ENCODE measurements around the gene SCAMP5.

Gene SCAMP5

GRCh38 chr15:75061272-75061671 lies 65.9 kb downstream of the SCAMP5 start:
- TF ChIP-seq FOXM1 (IDR thresholded peaks at IDR 0.05; ENCODE audit: borderline replicate concordance): no peak
- no peak for TF ChIP-seq TARDBP (IDR thresholded peaks at IDR 0.05)
- TF ChIP-seq PKNOX1 (IDR thresholded peaks at IDR 0.05): no peak
- TF ChIP-seq FOXK2 (IDR thresholded peaks at IDR 0.05): no peak
- TF ChIP-seq SP1 (IDR thresholded peaks at IDR 0.05): no peak
- TF ChIP-seq ZNF384 (IDR thresholded peaks at IDR 0.05): no peak
- TF ChIP-seq CTBP1 (IDR thresholded peaks at IDR 0.05; ENCODE audit: borderline replicate concordance): no peak
- no peak for TF ChIP-seq LEF1 (IDR thresholded peaks at IDR 0.05; ENCODE audit: borderline replicate concordance)
- no peak for TF ChIP-seq BHLHE40 (IDR thresholded peaks at IDR 0.05; ENCODE audit: borderline replicate concordance)
- TF ChIP-seq NFRKB (IDR thresholded peaks at IDR 0.05): no peak
- TF ChIP-seq HDGF (IDR thresholded peaks at IDR 0.05; ENCODE audit: borderline replicate concordance): no peak
- TF ChIP-seq FOXA1 (IDR thresholded peaks at IDR 0.05): no peak
- TF ChIP-seq ELF4 (IDR thresholded peaks at IDR 0.05): no peak
- no peak for DNase-seq (ENCODE audit: extremely low spot score)
- CTCF ChIA-PET: no interaction called here
- POLR2A ChIA-PET: interaction anchor here (0.9 kb wide), 1 partner anchor 38 kb away, joined by 5 read pairs; the partner anchor contains the start of gene PPCDC

- TF ChIP-seq FOXM1 (IDR thresholded peaks at IDR 0.05; ENCODE audit: borderline replicate concordance) (no peak), TARDBP (IDR thresholded peaks at IDR 0.05) (no peak), L3MBTL2 (conservative IDR thresholded peaks at IDR 0.05) (no peak), SP1 (IDR thresholded peaks at IDR 0.05) (no peak), ARNT (IDR thresholded peaks at IDR 0.05) (no peak), ZNF384 (IDR thresholded peaks at IDR 0.05) (no peak), ELF4 (IDR thresholded peaks at IDR 0.05) (no peak), NFRKB (IDR thresholded peaks at IDR 0.05) (no peak), CTBP1 (IDR thresholded peaks at IDR 0.05; ENCODE audit: borderline replicate concordance) (no peak), LEF1 (IDR thresholded peaks at IDR 0.05; ENCODE audit: borderline replicate concordance) (no peak), HDGF (IDR thresholded peaks at IDR 0.05; ENCODE audit: borderline replicate concordance) (no peak), BHLHE40 (IDR thresholded peaks at IDR 0.05; ENCODE audit: borderline replicate concordance) (no peak), PKNOX1 (IDR thresholded peaks at IDR 0.05) (no peak), FOXK2 (IDR thresholded peaks at IDR 0.05) (no peak), FOXA1 (IDR thresholded peaks at IDR 0.05) (no peak), SUZ12 (IDR thresholded peaks at IDR 0.05) (no peak)
- no peak for DNase-seq (ENCODE audit: extremely low spot score)
- ChIA-PET POLR2A (no interaction called here), CTCF (no interaction called here)
Observed at GRCh38 chr15:75062706-75063105, 67.3 kb downstream of the SCAMP5 start.

- TF ChIP-seq BHLHE40 (IDR thresholded peaks at IDR 0.05; ENCODE audit: borderline replicate concordance) (no peak), TARDBP (IDR thresholded peaks at IDR 0.05) (no peak), FOXK2 (IDR thresholded peaks at IDR 0.05) (no peak), FOXM1 (IDR thresholded peaks at IDR 0.05; ENCODE audit: borderline replicate concordance) (no peak), PKNOX1 (IDR thresholded peaks at IDR 0.05) (no peak), HDGF (IDR thresholded peaks at IDR 0.05; ENCODE audit: borderline replicate concordance) (no peak), LEF1 (IDR thresholded peaks at IDR 0.05; ENCODE audit: borderline replicate concordance) (no peak), NFRKB (IDR thresholded peaks at IDR 0.05) (no peak), ZNF384 (IDR thresholded peaks at IDR 0.05) (no peak), FOXA1 (IDR thresholded peaks at IDR 0.05) (no peak), L3MBTL2 (conservative IDR thresholded peaks at IDR 0.05) (no peak), SUZ12 (IDR thresholded peaks at IDR 0.05) (no peak), CTBP1 (IDR thresholded peaks at IDR 0.05; ENCODE audit: borderline replicate concordance) (no peak), ELF4 (IDR thresholded peaks at IDR 0.05) (no peak), ARNT (IDR thresholded peaks at IDR 0.05) (no peak), SP1 (IDR thresholded peaks at IDR 0.05) (no peak)
- DNase-seq (ENCODE audit: extremely low spot score): no peak
- ChIA-PET CTCF (no interaction called here), POLR2A (no interaction called here)
Observed at GRCh38 chr15:75063338-75063737, 68.0 kb downstream of the SCAMP5 start.

- no peak for TF ChIP-seq SP1 (IDR thresholded peaks at IDR 0.05)
- no peak for TF ChIP-seq BHLHE40 (IDR thresholded peaks at IDR 0.05; ENCODE audit: borderline replicate concordance)
- no peak for TF ChIP-seq ELF4 (IDR thresholded peaks at IDR 0.05)
- no peak for TF ChIP-seq NFRKB (IDR thresholded peaks at IDR 0.05)
- no peak for TF ChIP-seq L3MBTL2 (conservative IDR thresholded peaks at IDR 0.05)
- no peak for TF ChIP-seq TARDBP (IDR thresholded peaks at IDR 0.05)
- TF ChIP-seq ARNT (IDR thresholded peaks at IDR 0.05): no peak
- TF ChIP-seq PKNOX1 (IDR thresholded peaks at IDR 0.05): no peak
- CTCF ChIA-PET: no interaction called here
- DNase-seq (ENCODE audit: extremely low spot score): no peak
- POLR2A ChIA-PET: no interaction called here
Observed at GRCh38 chr15:75063889-75064288, 68.5 kb downstream of the SCAMP5 start.

- CTCF ChIA-PET: interaction anchor here (1.3 kb wide), 1 partner anchor 28 kb away, joined by 3 read pairs; no protein-coding TSS in a partner anchor
- POLR2A ChIA-PET: interaction anchor here (0.8 kb wide), 1 partner anchor 25 kb away, joined by 3 read pairs; no protein-coding TSS in a partner anchor
- DNase-seq (ENCODE audit: extremely low spot score): no peak
- TF ChIP-seq L3MBTL2 (conservative IDR thresholded peaks at IDR 0.05) (no peak), SUZ12 (IDR thresholded peaks at IDR 0.05) (no peak), BHLHE40 (IDR thresholded peaks at IDR 0.05; ENCODE audit: borderline replicate concordance) (no peak), PKNOX1 (IDR thresholded peaks at IDR 0.05) (no peak), ELF4 (IDR thresholded peaks at IDR 0.05) (no peak), ZNF384 (IDR thresholded peaks at IDR 0.05) (no peak), FOXK2 (IDR thresholded peaks at IDR 0.05) (no peak), NFRKB (IDR thresholded peaks at IDR 0.05) (no peak), ARNT (IDR thresholded peaks at IDR 0.05) (no peak), TARDBP (IDR thresholded peaks at IDR 0.05) (no peak), FOXM1 (IDR thresholded peaks at IDR 0.05; ENCODE audit: borderline replicate concordance) (no peak), FOXA1 (IDR thresholded peaks at IDR 0.05) (no peak), SP1 (IDR thresholded peaks at IDR 0.05) (no peak), HDGF (IDR thresholded peaks at IDR 0.05; ENCODE audit: borderline replicate concordance) (no peak), CTBP1 (IDR thresholded peaks at IDR 0.05; ENCODE audit: borderline replicate concordance) (no peak), LEF1 (IDR thresholded peaks at IDR 0.05; ENCODE audit: borderline replicate concordance) (no peak)
Observed at GRCh38 chr15:75064846-75065245, 69.5 kb downstream of the SCAMP5 start.
